Panc1 (cell line): ENCODE measurements around the gene SMAD9.

Experiments
- CTCF ChIP-seq: fragments of 450-650 bp; IDR thresholded peaks from 2 replicates; pipeline ENCODE4 v1.5.1; 2017; ENCODE audit warnings: mild to moderate bottlenecking
- POLR2AphosphoS5 ChIP-seq: IDR thresholded peaks from 2 replicates; pipeline ENCODE4 v1.6.1; 2012; ENCODE audit warnings: mild to moderate bottlenecking, low read depth, low read length, moderate library complexity
- SIN3A ChIP-seq: IDR thresholded peaks from 2 replicates; pipeline ENCODE4 v1.6.1; 2012; ENCODE audit warnings: low read depth, mild to moderate bottlenecking, low read length, moderate library complexity, borderline replicate concordance; ENCODE audit not compliant: insufficient read depth
- TF ChIP-seq, protein P1 (sequence below), 2 experiments: IDR thresholded peaks; 2 replicates each; pipeline ENCODE4 v1.6.1; 2011 to 2012; ENCODE audit warnings: low read depth in 2 of 2, control low read depth in 1 of 2, low read length in 1 of 2, mild to moderate bottlenecking in 1 of 2, moderate library complexity in 1 of 2; ENCODE audit not compliant: insufficient read depth in 1 of 2

- no peak for TF ChIP-seq SIN3A
- no peak for TF ChIP-seq CTCF
- no peak for TF ChIP-seq POLR2AphosphoS5
- TF ChIP-seq, protein P1, sequence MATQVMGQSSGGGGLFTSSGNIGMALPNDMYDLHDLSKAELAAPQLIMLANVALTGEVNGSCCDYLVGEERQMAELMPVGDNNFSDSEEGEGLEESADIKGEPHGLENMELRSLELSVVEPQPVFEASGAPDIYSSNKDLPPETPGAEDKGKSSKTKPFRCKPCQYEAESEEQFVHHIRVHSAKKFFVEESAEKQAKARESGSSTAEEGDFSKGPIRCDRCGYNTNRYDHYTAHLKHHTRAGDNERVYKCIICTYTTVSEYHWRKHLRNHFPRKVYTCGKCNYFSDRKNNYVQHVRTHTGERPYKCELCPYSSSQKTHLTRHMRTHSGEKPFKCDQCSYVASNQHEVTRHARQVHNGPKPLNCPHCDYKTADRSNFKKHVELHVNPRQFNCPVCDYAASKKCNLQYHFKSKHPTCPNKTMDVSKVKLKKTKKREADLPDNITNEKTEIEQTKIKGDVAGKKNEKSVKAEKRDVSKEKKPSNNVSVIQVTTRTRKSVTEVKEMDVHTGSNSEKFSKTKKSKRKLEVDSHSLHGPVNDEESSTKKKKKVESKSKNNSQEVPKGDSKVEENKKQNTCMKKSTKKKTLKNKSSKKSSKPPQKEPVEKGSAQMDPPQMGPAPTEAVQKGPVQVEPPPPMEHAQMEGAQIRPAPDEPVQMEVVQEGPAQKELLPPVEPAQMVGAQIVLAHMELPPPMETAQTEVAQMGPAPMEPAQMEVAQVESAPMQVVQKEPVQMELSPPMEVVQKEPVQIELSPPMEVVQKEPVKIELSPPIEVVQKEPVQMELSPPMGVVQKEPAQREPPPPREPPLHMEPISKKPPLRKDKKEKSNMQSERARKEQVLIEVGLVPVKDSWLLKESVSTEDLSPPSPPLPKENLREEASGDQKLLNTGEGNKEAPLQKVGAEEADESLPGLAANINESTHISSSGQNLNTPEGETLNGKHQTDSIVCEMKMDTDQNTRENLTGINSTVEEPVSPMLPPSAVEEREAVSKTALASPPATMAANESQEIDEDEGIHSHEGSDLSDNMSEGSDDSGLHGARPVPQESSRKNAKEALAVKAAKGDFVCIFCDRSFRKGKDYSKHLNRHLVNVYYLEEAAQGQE (IDR thresholded peaks at IDR 0.05; ENCODE audit: insufficient read depth in 1 of 2, low read depth in 2 of 2, low read length in 1 of 2), result no peak
These were observed 57.3 kb downstream of the SMAD9 start for GRCh38 chr13:36862722-36863121.
